CD4-positive, CD25-positive, alpha-beta regulatory T cell (primary cell): Measurements from ENCODE around the gene TMA7. TPM values are rescaled to one million over a fixed set of nuclear protein-coding genes. Genes with fewer than 3 reads are reported as not detected.

Experiments used
- ATAC-seq, 2 donors: fragments of 150-1000 bp; cut with Tn5 transposase; one replicate each; pipeline ENCODE4 v1.10.0; 2021; ENCODE audit warnings: low read depth in 2 of 2, moderate number of reproducible peaks in 2 of 2, moderate library complexity in 1 of 2
- DNase-seq, 3 donors: peaks; one replicate each; pipeline versions ENCODE4 v3.0.0 to v3.0.0-alpha.2; 2012 to 2022; ENCODE audit warnings: mixed read lengths in 1 of 3
- H3K27ac ChIP-seq: one replicate; pipeline ENCODE4 v1.7.0; 2013; ENCODE audit warnings: mild to moderate bottlenecking, low read length; ENCODE audit not compliant: insufficient read depth, poor library complexity, severe bottlenecking
- H3K27me3 ChIP-seq: one replicate; pipeline ENCODE4 v1.7.0; 2013; ENCODE audit warnings: low read length; ENCODE audit not compliant: control insufficient read depth, insufficient read depth
- H3K36me3 ChIP-seq: one replicate; pipeline ENCODE4 v1.7.0; 2013; ENCODE audit warnings: mild to moderate bottlenecking, low read length, moderate library complexity; ENCODE audit not compliant: control insufficient read depth, insufficient read depth
- H3K4me1 ChIP-seq: 2 replicates; pipeline ENCODE4 v1.7.0; 2013; ENCODE audit warnings: mild to moderate bottlenecking, low read length; ENCODE audit not compliant: insufficient read depth, control insufficient read depth, poor library complexity, severe bottlenecking
- H3K4me3 ChIP-seq: one replicate; pipeline ENCODE4 v1.7.0; 2013; ENCODE audit warnings: low read depth, mild to moderate bottlenecking, low read length, moderate library complexity
- H3K9me3 ChIP-seq, 2 experiments: 1 replicate in 1 of 2; 2 replicates in 1 of 2; pipeline ENCODE4 v1.7.0; 2013; ENCODE audit warnings: low read length in 2 of 2, mild to moderate bottlenecking in 1 of 2, moderate library complexity in 1 of 2; ENCODE audit not compliant: control insufficient read depth in 2 of 2
- H3K27ac Mint-ChIP-seq, 3 donors: one replicate each; pipeline ENCODE4 v1.8.0; 2020 to 2022; ENCODE audit warnings: mild to moderate bottlenecking in 3 of 3, mixed read lengths in 3 of 3, moderate library complexity in 2 of 3
- H3K27me3 Mint-ChIP-seq: one replicate; pipeline ENCODE4 v1.8.0; 2022; ENCODE audit warnings: mild to moderate bottlenecking, mixed read lengths
- H3K36me3 Mint-ChIP-seq: one replicate; pipeline ENCODE4 v1.8.0; 2020; ENCODE audit warnings: mixed read lengths
- H3K4me1 Mint-ChIP-seq, 4 donors: one replicate each; pipeline ENCODE4 v1.8.0; 2020 to 2022; ENCODE audit warnings: mixed read lengths in 4 of 4, mild to moderate bottlenecking in 1 of 4
- H3K4me3 Mint-ChIP-seq, 4 donors: one replicate each; pipeline ENCODE4 v1.8.0; 2020 to 2022; ENCODE audit warnings: mild to moderate bottlenecking in 4 of 4, mixed read lengths in 4 of 4, moderate library complexity in 3 of 4
- H3K9me3 Mint-ChIP-seq, 7 donors: one replicate each; pipeline ENCODE4 v1.8.0; 2020 to 2022; ENCODE audit warnings: mixed read lengths in 7 of 7, mild to moderate bottlenecking in 3 of 7, moderate library complexity in 2 of 7
- polyA plus RNA-seq, 4 donors: library from polyadenylated mRNA; unstranded; fragments of 300-500 nt; fragmentation: Illumina TruSeq; gene quantifications; one replicate each; pipeline ENCODE4 v1.2.3, GENCODE V29; 2021
- total RNA-seq: library from RNA; stranded (reverse); gene quantifications from one replicate; pipeline ENCODE4 v1.2.3, GENCODE V29; 2022

The TMA7 gene
- total and polyA plus RNA-seq, 5 donors from 2014 or later, result 248 to 743 (median 676) TPM

DNA sequence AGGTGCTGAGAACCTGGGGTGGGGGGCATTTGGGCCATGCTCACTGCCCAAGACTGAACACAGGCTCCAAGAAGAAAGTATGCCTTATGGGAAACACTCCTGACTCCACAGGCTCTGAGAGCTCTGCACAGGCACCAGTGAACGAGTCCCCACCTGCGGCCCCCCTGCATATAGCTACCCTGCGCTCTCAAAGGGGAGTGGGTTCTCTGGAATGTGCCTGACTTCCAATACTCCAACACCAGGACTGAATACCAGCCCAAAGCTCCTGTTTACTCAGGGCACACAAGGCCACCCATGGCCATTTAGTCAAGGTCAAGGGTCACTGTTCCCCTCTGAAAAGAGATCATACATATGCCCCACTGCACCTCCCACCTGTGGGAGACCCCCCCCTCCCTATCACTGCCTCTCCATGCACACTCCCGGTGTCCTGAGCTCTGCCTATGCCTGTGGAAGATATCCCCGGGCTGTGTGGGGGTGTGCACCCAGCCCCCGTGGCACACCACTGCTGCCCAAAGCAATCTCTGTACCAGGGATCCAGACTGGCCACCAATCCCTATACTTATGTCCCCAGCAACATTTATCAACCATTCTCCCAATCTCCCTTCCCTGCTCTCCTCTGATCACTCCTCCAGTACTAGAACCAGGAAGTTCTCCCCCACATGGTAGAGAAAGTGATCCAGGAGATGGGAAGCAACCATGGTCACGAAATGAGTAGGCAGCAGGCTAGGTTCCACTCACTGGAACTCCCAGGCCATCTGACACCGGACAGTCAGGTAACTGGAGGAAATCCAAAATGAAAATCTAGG is 8.6 kb upstream of the TMA7 start:
- Mint-ChIP-seq H3K27me3 (peaks cover 22% of the 10 kb centered on the region), H3K27ac (peak overlapping the region in 1 of 3 donors; percentile 46), H3K9me3 (peaks cover 0 to 2% (median 0%) of the 10 kb centered on the region in 7 donors), H3K4me1 (peaks cover 0 to 32% (median 4%) of the 10 kb centered on the region in 4 donors), H3K4me3 (peak overlapping the region; percentile 22 to 91 (median 72)), H3K36me3 (no peaks in the 10 kb centered on the region)
- Histone ChIP-seq H3K27me3 (peaks cover 2% of the 10 kb centered on the region), H3K9me3 (no peaks in the 10 kb centered on the region), H3K36me3 (peaks cover 8% of the 10 kb centered on the region), H3K27ac (no peak overlapping the region), H3K4me3 (no peak overlapping the region), H3K4me1 (peaks cover 13% of the 10 kb centered on the region)
- DNase-seq (no peak), ATAC-seq (no peak)

DNA sequence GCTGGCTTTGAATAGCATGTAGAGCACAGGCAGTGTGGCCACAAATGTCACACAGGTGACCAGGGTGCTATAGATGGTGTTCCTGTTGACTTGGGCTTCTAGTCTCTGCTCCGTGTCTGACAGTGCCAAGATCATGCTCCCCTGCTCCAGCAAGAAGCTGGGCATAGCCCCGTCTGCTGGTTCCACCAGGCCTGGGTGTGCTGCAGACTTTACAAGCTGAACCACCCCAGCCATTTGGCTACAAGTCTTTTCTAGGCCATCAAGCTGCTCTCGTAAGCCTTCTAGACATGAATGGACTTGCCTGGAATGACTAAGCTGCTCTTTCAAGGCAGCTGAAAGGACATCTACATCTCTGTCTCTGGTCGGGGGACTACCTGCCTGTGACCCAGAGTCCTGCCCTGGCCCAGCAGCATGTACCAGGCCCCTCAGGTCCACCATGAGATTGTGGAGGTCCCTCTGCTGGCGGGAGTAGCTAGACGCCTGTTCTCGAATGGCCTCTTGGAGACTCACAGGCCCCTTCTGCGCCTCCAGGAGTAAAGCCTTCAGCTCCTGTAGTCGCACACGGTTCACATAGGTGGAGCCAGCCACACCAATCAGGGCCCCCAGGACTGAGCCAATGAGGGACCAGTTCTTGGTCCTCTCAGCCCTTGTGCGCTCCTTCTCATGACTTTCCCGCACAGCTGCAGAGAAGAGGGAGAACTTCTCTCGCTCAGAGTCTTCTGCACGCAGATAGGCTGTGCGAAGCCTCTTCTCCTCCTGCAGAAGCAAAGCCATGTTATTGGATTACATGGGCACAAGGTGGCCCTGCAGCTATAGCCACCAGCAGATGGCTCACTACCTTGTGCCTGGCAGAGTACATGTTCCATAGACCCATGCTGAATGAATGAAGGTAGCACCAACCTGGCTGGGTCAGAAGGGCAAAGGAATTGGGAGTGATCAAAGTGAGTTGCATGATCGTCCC is 7.4 kb upstream of the TMA7 start:
- H3K9me3 ChIP-seq, result no peaks in the 10 kb centered on the region
- H3K36me3 ChIP-seq, result peaks cover 8% of the 10 kb centered on the region
- H3K4me1 ChIP-seq, result peaks cover 13% of the 10 kb centered on the region
- DNase-seq (peak in 1 of 3 donors; percentile 43), ATAC-seq (no peak)
- Mint-ChIP-seq H3K27ac (peak overlapping the region in 1 of 3 donors; percentile 43), H3K36me3 (no peaks in the 10 kb centered on the region), H3K4me1 (peaks cover 0 to 34% (median 4%) of the 10 kb centered on the region in 4 donors), H3K4me3 (peak overlapping the region in 2 of 4 donors; percentile 16 to 27), H3K27me3 (peaks cover 12% of the 10 kb centered on the region), H3K9me3 (peaks cover 0 to 2% (median 0%) of the 10 kb centered on the region in 7 donors)
- H3K4me3 ChIP-seq, result no peak overlapping the region
- no peak overlapping the region for H3K27ac ChIP-seq
- peaks cover 2% of the 10 kb centered on the region for H3K27me3 ChIP-seq

DNA sequence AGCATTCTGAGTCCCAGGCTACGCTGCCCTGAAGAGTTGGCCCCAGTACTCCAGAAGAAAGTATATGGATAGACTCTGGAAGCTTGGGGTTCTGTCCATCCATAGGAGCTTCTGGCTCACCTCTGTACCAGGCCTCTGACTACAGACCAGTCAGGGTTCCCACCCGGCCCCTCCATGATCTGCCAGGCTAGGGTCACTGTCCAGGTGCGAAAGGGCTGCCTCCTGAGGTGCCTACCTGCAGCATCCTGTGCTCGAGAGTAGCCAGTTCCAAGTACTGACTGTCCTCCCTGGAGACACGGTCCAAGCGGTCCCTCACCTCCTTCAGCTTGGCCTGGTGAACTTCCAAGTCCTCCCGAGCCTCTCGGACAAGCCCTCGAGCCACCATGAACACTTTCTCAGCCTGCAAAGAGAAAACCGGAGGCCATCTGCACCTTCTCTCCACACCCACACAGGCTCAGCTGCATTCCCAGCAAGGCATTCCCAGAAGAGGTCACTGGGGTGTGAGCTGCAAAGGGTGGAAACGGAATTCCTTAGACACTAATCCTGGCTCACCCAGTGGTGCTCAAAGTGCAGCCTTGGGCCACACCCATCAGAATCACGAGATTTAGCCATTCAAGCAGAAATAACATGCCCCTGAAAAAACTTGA is 6.5 kb upstream of the TMA7 start:
- no peaks in the 10 kb centered on the region for H3K36me3 Mint-ChIP-seq
- H3K27ac Mint-ChIP-seq, result no peak overlapping the region
- DNase-seq (no peak), ATAC-seq (no peak)
- H3K4me1 ChIP-seq, result peaks cover 13% of the 10 kb centered on the region
- peaks cover 8% of the 10 kb centered on the region for H3K36me3 ChIP-seq
- no peaks in the 10 kb centered on the region for H3K9me3 ChIP-seq
- H3K27me3 Mint-ChIP-seq, result peaks cover 6% of the 10 kb centered on the region
- H3K4me3 Mint-ChIP-seq, result peak overlapping the region in 2 of 4 donors; percentile 27 to 38
- H3K4me1 Mint-ChIP-seq, result peaks cover 0 to 38% (median 3%) of the 10 kb centered on the region in 4 donors
- H3K27ac ChIP-seq, result no peak overlapping the region
- no peaks in the 10 kb centered on the region for H3K27me3 ChIP-seq
- no peak overlapping the region for H3K4me3 ChIP-seq
- H3K9me3 Mint-ChIP-seq, result peaks cover 0 to 2% (median 0%) of the 10 kb centered on the region in 7 donors

DNA sequence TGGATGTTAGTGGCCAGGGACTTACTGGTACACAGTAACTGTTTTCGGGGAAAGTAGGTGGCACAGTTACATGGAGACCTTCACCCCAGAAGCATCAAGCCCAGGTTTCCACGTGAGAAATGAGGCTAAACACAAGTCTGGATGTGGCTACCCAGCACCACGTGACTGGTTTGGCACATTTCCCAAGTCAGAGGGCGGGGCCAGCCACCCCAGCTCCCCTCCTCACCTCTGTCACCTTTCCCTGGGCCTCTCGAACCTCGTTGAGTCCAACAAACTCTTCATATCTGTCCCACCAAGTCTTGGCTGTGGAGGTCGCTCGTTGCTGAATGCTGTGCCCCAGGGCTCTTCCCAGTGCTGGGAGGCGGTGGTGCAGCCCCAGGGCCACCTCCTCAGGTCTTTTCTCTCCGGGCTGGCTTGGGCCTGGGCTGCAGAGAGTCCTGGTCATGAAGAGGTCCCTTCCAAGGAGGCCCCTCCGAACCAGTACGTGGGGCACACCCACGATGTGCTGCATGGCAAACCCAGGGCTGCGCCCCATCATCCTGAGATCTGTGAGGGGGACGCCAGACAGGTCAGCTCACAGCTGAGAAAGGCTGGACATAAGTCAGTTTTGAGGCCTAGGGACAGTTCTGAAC is 5.3 kb upstream of the TMA7 start:
- peaks cover 0 to 2% (median 0%) of the 10 kb centered on the region in 7 donors for H3K9me3 Mint-ChIP-seq
- Histone ChIP-seq H3K4me3 (no peak overlapping the region), H3K36me3 (peaks cover 8% of the 10 kb centered on the region), H3K27me3 (no peaks in the 10 kb centered on the region), H3K4me1 (peaks cover 16% of the 10 kb centered on the region), H3K27ac (no peak overlapping the region), H3K9me3 (no peaks in the 10 kb centered on the region)
- DNase-seq (no peak), ATAC-seq (no peak)
- H3K27ac Mint-ChIP-seq, result no peak overlapping the region
- H3K4me1 Mint-ChIP-seq, result peaks cover under 1 to 48% (median 4%) of the 10 kb centered on the region in 4 donors
- peaks cover 6% of the 10 kb centered on the region for H3K27me3 Mint-ChIP-seq
- peaks cover under 1% of the 10 kb centered on the region for H3K36me3 Mint-ChIP-seq
- H3K4me3 Mint-ChIP-seq, result no peak overlapping the region

DNA sequence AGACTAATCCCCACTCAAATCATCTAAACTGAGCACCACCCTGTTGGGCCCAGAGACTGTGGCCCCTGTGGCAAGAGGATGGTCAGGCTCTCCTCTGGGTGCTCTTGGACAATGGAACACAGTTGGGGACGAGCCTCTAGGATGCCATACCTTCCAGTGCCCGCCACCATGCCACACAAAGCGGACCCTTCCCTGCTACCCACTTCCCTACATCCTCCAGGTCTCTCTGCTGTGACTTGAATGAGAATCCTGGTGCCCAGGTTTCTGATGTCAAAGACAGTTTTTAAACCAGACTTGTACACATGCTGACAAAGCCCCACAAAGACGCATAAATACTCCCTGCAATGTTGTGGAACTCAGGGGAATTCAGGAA is 4.8 kb upstream of the TMA7 start:
- H3K27me3 ChIP-seq, result no peaks in the 10 kb centered on the region
- Mint-ChIP-seq H3K4me3 (no peak overlapping the region), H3K36me3 (peaks cover 3% of the 10 kb centered on the region), H3K27ac (no peak overlapping the region), H3K4me1 (peaks cover 3 to 48% (median 7%) of the 10 kb centered on the region in 4 donors), H3K9me3 (peaks cover 0 to 2% (median 0%) of the 10 kb centered on the region in 7 donors), H3K27me3 (peaks cover 6% of the 10 kb centered on the region)
- peaks cover 13% of the 10 kb centered on the region for H3K4me1 ChIP-seq
- no peak for DNase-seq
- no peak overlapping the region for H3K27ac ChIP-seq
- no peak for ATAC-seq
- H3K4me3 ChIP-seq, result no peak overlapping the region
- peaks cover 8% of the 10 kb centered on the region for H3K36me3 ChIP-seq
- H3K9me3 ChIP-seq, result no peaks in the 10 kb centered on the region

DNA sequence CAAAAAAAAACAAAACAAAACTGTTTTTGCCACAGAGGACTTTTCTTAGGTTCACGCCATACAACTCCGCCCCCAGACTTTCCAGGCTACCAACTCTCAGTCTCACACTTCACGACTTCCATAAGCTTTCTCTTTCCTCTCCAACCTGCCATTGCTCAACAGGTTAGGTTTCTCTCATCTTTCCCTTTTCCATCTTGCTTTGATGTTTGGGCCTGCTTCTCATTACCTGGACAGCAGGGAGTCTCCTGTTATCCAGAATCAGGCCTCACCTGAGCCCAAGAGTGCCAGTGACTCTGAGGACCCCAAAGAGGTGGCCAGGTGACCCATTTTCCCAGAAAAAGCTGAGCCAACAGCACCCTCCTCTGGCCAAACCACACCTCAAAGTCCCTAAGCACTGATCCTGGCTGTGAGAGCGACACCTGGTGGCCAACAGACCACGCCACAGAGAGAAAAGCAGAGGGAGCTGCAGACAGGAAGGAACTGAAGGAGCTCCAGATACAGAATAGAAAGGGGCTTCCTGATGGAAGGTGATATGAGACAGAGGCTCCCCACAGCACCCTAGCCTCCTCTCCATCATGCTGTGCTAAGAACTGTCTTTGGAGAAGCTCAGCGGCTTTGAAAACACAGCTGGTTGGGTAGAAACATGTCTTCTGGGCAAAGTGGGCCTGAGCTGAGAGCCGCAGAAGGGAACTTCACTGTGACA is 4.1 kb upstream of the TMA7 start:
- Histone ChIP-seq H3K4me1 (peaks cover 16% of the 10 kb centered on the region), H3K36me3 (peaks cover 8% of the 10 kb centered on the region), H3K27ac (no peak overlapping the region), H3K27me3 (no peaks in the 10 kb centered on the region), H3K9me3 (no peaks in the 10 kb centered on the region), H3K4me3 (no peak overlapping the region)
- DNase-seq, result peak; percentile 77 to 88 (median 83)
- no peak overlapping the region for H3K27ac Mint-ChIP-seq
- H3K4me3 Mint-ChIP-seq, result no peak overlapping the region
- peaks cover 0 to 4% (median 0%) of the 10 kb centered on the region in 7 donors for H3K9me3 Mint-ChIP-seq
- peaks cover 3 to 48% (median 6%) of the 10 kb centered on the region in 4 donors for H3K4me1 Mint-ChIP-seq
- H3K27me3 Mint-ChIP-seq, result peaks cover 6% of the 10 kb centered on the region
- peaks cover 3% of the 10 kb centered on the region for H3K36me3 Mint-ChIP-seq
- ATAC-seq, result peak; percentile 46 to 47
